MCF 10A (cell line): ENCODE data around the gene FGF14. TPM values are rescaled to one million over a fixed set of nuclear protein-coding genes. Genes with fewer than 3 reads are reported as not detected.

Experiments
- BruUV-seq: library from RNA; stranded (reverse); fragments of 400-500 nt; replicated peaks from 2 replicates; lab custom pipeline; 2021; lab: Mats Ljungman, UMichigan
- CTCF ChIA-PET: fragments of 300-600 bp; sonication (Branson Sonifier 250); formaldehyde crosslinking; extraction: SDS; loops from one replicate; lab custom pipeline; 2021; ENCODE audit warnings: antibody characterized with exemption, inconsistent platforms; lab: Yijun Ruan, JAX
- POLR2A ChIA-PET: fragments of 300-600, 350-650 bp; sonication (Branson Sonifier 250); formaldehyde crosslinking; extraction: SDS; loops from one replicate; lab custom pipeline; 2020; ENCODE audit warnings: antibody characterized with exemption, inconsistent platforms; lab: Yijun Ruan, JAX
- DNase-seq: peaks from one replicate; pipeline ENCODE4 v3.0.0-alpha.2; 2018; ENCODE audit not compliant: unreplicated experiment
- H3K27ac Mint-ChIP-seq: one replicate; pipeline ENCODE4 v1.8.0; 2022; ENCODE audit warnings: mild to moderate bottlenecking, low read depth, mixed read lengths; ENCODE audit not compliant: unreplicated experiment
- H3K27me3 Mint-ChIP-seq: one replicate; pipeline ENCODE4 v1.8.0; 2022; ENCODE audit warnings: mixed read lengths; ENCODE audit not compliant: insufficient read depth, unreplicated experiment
- H3K36me3 Mint-ChIP-seq: one replicate; pipeline ENCODE4 v1.8.0; 2022; ENCODE audit warnings: mild to moderate bottlenecking, moderate library complexity, mixed read lengths; ENCODE audit not compliant: insufficient read depth, unreplicated experiment
- H3K4me1 Mint-ChIP-seq: one replicate; pipeline ENCODE4 v1.8.0; 2022; ENCODE audit warnings: mixed read lengths; ENCODE audit not compliant: insufficient read depth, unreplicated experiment
- H3K4me3 Mint-ChIP-seq: one replicate; pipeline ENCODE4 v1.8.0; 2022; ENCODE audit warnings: mild to moderate bottlenecking, moderate library complexity, mixed read lengths; ENCODE audit not compliant: unreplicated experiment
- H3K9me3 Mint-ChIP-seq: one replicate; pipeline ENCODE4 v1.8.0; 2022; ENCODE audit warnings: mixed read lengths; ENCODE audit not compliant: unreplicated experiment
- CTCF ChIP-seq: fragments of 200-600 bp; IDR thresholded peaks from one replicate; pipeline ENCODE4 v1.8.0; 2022; ENCODE audit warnings: antibody characterized with exemption, mild to moderate bottlenecking; ENCODE audit not compliant: unreplicated experiment
- intact Hi-C: fragments of 100-400 bp; cut with micrococcal nuclease; formaldehyde crosslinking; loops from 2 replicates; pipeline ENCODE4 v1.14.1; 2022
- total RNA-seq: library from RNA; stranded (reverse); gene quantifications from 2 replicates; pipeline ENCODE4 v1.2.3, GENCODE V29; 2022

FGF14 gene
- total RNA-seq, 1 experiment from 2014 or later, result not detected

GRCh38 chr13:101959016-101959415 is 442.8 kb downstream of the FGF14 start:
- Mint-ChIP-seq H3K27me3 (no peaks in the 10 kb centered on the region), H3K27ac (no peak overlapping the region), H3K4me1 (no peaks in the 10 kb centered on the region), H3K36me3 (no peaks in the 10 kb centered on the region), H3K4me3 (no peak overlapping the region), H3K9me3 (no peaks in the 10 kb centered on the region)
- BruUV-seq, result no TSS peak
- intact Hi-C loops, result no loop called here
- TF ChIP-seq CTCF, result no peak
- POLR2A ChIA-PET, result no interaction called here
- DNase-seq, result no peak
- CTCF ChIA-PET, result no interaction called here

- no peaks in the 10 kb centered on the region for H3K9me3 Mint-ChIP-seq
- DNase-seq, result no peak
- ChIA-PET POLR2A (no interaction called here), CTCF (interaction anchor here (0.6 to 2.3 kb wide), 2 partner anchors 13 to 184 kb away, joined by 5 to 8 read pairs; no protein-coding TSS in a partner anchor)
- intact Hi-C loops, result no loop called here
- H3K36me3 Mint-ChIP-seq, result no peaks in the 10 kb centered on the region
- H3K27ac Mint-ChIP-seq, result no peak overlapping the region
- no TSS peak for BruUV-seq
- H3K27me3 Mint-ChIP-seq, result no peaks in the 10 kb centered on the region
- no peak overlapping the region for H3K4me3 Mint-ChIP-seq
- TF ChIP-seq CTCF, result no peak
- no peaks in the 10 kb centered on the region for H3K4me1 Mint-ChIP-seq
Observed at GRCh38 chr13:101955764-101956163, 446.1 kb downstream of the FGF14 start.

- DNase-seq, result no peak
- ChIA-PET POLR2A (no interaction called here), CTCF (interaction anchor here (1.5 kb wide), 1 partner anchor 8 kb away, joined by 6 read pairs; no protein-coding TSS in a partner anchor)
- Mint-ChIP-seq H3K36me3 (no peaks in the 10 kb centered on the region), H3K4me3 (no peak overlapping the region), H3K9me3 (no peaks in the 10 kb centered on the region), H3K4me1 (no peaks in the 10 kb centered on the region), H3K27ac (no peak overlapping the region), H3K27me3 (no peaks in the 10 kb centered on the region)
- intact Hi-C loops, result no loop called here
- no peak for TF ChIP-seq CTCF
- no TSS peak for BruUV-seq
Observed at GRCh38 chr13:101951114-101951513, 450.7 kb downstream of the FGF14 start.

GRCh38 chr13:101949681-101950080 is 452.2 kb downstream of the FGF14 start:
- Mint-ChIP-seq H3K27me3 (no peaks in the 10 kb centered on the region), H3K4me1 (no peaks in the 10 kb centered on the region), H3K4me3 (no peak overlapping the region), H3K36me3 (no peaks in the 10 kb centered on the region), H3K9me3 (no peaks in the 10 kb centered on the region), H3K27ac (no peak overlapping the region)
- BruUV-seq, result no TSS peak
- no peak for DNase-seq
- POLR2A ChIA-PET, result interaction anchor here (0.7 kb wide), 1 partner anchor 517 kb away, joined by 3 read pairs; no protein-coding TSS in a partner anchor
- TF ChIP-seq CTCF, result no peak
- intact Hi-C loops, result no loop called here
- CTCF ChIA-PET, result interaction anchor here (0.6 to 0.9 kb wide), 2 partner anchors 54 to 139 kb away, joined by 3 to 4 read pairs; no protein-coding TSS in a partner anchor
